22Rv1 (cell line): Measurements from ENCODE around the gene TAGLN2.

ENCODE experiments used
- ZFX ChIP-seq: fragments of 450-650 bp; IDR thresholded peaks from 2 replicates; pipeline ENCODE4 v1.6.1; 2017; ENCODE audit warnings: antibody characterized with exemption, borderline replicate concordance
- TF ChIP-seq, protein P1 (sequence below): fragments of 450-650 bp; IDR thresholded peaks from 2 replicates; pipeline ENCODE4 v1.5.1; 2017; ENCODE audit warnings: mild to moderate bottlenecking

GRCh38 chr1:159938905-159939677, 13.8 kb upstream of the TAGLN2 start:
- TF ChIP-seq, protein P1, sequence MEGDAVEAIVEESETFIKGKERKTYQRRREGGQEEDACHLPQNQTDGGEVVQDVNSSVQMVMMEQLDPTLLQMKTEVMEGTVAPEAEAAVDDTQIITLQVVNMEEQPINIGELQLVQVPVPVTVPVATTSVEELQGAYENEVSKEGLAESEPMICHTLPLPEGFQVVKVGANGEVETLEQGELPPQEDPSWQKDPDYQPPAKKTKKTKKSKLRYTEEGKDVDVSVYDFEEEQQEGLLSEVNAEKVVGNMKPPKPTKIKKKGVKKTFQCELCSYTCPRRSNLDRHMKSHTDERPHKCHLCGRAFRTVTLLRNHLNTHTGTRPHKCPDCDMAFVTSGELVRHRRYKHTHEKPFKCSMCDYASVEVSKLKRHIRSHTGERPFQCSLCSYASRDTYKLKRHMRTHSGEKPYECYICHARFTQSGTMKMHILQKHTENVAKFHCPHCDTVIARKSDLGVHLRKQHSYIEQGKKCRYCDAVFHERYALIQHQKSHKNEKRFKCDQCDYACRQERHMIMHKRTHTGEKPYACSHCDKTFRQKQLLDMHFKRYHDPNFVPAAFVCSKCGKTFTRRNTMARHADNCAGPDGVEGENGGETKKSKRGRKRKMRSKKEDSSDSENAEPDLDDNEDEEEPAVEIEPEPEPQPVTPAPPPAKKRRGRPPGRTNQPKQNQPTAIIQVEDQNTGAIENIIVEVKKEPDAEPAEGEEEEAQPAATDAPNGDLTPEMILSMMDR = no peak
- no peak for TF ChIP-seq ZFX
